ENCODE measurements around the gene ACSM5.
"Not testable (repeated sequence)": the region's sequence is repeated elsewhere in the genome, so short reads cannot be mapped to it uniquely, and the experiment has no call there.

ACSM5 gene

GRCh38 chr16:20451364-20451763, 42.0 kb downstream of the ACSM5 start, which contains the start of gene ACSM2A:
TSS of gene ACSM2A (plus strand) at chr16:20451521. CDS start at chr16:20460115, 8,594 bp downstream.
- DNase-seq (ENCODE audit: low spot score in 2 of 2); H3K4me3 Mint-ChIP-seq; ATAC-seq (ENCODE audit: low read depth); H3K27me3 Mint-ChIP-seq; H3K27ac Mint-ChIP-seq; H3K36me3 Mint-ChIP-seq; H3K4me1 Mint-ChIP-seq; H3K9me3 Mint-ChIP-seq: not testable (repeated sequence)

GRCh38 chr16:20453633-20454032, 44.3 kb downstream of the ACSM5 start:
- H3K27me3 Mint-ChIP-seq; H3K27ac Mint-ChIP-seq; H3K9me3 Mint-ChIP-seq; H3K4me3 Mint-ChIP-seq; DNase-seq (ENCODE audit: low spot score in 2 of 2); H3K36me3 Mint-ChIP-seq; H3K4me1 Mint-ChIP-seq; ATAC-seq (ENCODE audit: low read depth): not testable (repeated sequence)

GRCh38 chr16:20459227-20459626, 49.9 kb downstream of the ACSM5 start:
- H3K27ac Mint-ChIP-seq; H3K9me3 Mint-ChIP-seq; H3K4me1 Mint-ChIP-seq; DNase-seq (ENCODE audit: low spot score in 2 of 2); H3K27me3 Mint-ChIP-seq; ATAC-seq (ENCODE audit: low read depth); H3K36me3 Mint-ChIP-seq; H3K4me3 Mint-ChIP-seq: not testable (repeated sequence)

DNA sequence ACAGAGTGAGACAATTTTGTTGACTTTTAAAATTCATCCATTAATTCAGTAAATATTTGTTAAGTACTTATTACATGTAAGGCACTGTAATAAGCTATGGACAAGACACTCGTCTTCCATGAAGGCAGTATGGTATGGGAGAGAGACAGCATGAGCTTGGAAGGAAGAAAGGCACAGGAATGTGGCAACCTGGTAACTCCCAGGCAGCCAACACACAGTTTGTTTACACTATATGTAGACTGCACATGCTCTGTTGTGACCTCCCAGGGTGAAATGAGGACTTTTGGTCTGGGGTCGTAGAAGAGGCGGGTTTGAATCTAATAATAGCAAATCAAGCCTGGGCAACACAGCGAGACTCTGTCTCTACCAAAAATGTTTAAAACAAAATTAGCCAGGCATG, 51.0 kb downstream of the ACSM5 start:
- H3K27me3 Mint-ChIP-seq; H3K27ac Mint-ChIP-seq; ATAC-seq (ENCODE audit: low read depth); H3K4me1 Mint-ChIP-seq; H3K36me3 Mint-ChIP-seq; DNase-seq (ENCODE audit: low spot score in 2 of 2); H3K4me3 Mint-ChIP-seq; H3K9me3 Mint-ChIP-seq: not testable (repeated sequence)

DNA sequence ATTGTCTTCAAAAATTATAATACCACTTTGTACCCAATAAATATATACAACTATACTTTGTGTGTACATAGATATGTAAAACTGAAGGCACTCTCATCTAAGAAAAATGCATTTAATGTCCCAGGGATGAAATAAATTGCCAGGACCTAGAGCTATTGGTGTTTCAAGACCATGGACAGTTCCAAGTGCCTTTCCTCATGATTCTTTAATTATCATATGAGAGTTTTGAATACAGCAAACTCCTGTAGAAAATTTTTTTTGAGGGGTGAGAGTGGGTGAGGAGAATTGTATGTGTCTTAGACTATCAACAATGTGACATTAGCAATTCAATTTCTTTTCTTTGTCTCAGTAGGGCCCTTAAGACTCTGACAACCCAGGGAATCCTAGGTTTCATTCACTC, 59.6 kb downstream of the ACSM5 start:
- H3K4me3 Mint-ChIP-seq; DNase-seq (ENCODE audit: low spot score in 2 of 2); H3K27me3 Mint-ChIP-seq; ATAC-seq (ENCODE audit: low read depth); H3K27ac Mint-ChIP-seq; H3K36me3 Mint-ChIP-seq; H3K4me1 Mint-ChIP-seq: not testable (repeated sequence)
- H3K9me3 Mint-ChIP-seq = peaks cover 10% of the 10 kb centered on the region

GRCh38 chr16:20469930-20470329, 60.6 kb downstream of the ACSM5 start:
- not testable (repeated sequence) for H3K4me1 Mint-ChIP-seq; H3K36me3 Mint-ChIP-seq; DNase-seq (ENCODE audit: low spot score in 2 of 2); H3K27ac Mint-ChIP-seq; ATAC-seq (ENCODE audit: low read depth); H3K9me3 Mint-ChIP-seq; H3K27me3 Mint-ChIP-seq; H3K4me3 Mint-ChIP-seq

DNA sequence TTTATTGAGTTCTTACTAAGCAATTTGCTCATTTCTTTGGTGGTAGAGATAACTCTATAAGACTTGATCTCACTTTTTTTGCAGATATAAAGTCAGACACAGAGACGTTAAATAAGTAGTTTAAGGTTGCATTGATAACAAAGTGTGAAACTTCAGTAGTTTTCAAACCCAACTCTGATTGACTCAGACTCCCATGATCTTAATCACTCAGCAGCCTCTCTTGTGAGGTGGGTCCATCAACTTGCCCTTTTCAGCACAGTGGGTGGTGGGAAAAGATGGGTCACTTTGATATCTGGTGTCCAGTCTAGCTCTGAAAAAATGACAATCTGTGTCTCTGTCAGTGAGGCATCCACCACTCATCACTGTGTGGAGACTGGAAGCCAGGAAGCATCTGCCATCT, 61.4 kb downstream of the ACSM5 start:
- H3K36me3 Mint-ChIP-seq; ATAC-seq (ENCODE audit: low read depth); H3K27ac Mint-ChIP-seq; H3K4me3 Mint-ChIP-seq; H3K4me1 Mint-ChIP-seq; H3K9me3 Mint-ChIP-seq; H3K27me3 Mint-ChIP-seq; DNase-seq (ENCODE audit: low spot score in 2 of 2): not testable (repeated sequence)

DNA sequence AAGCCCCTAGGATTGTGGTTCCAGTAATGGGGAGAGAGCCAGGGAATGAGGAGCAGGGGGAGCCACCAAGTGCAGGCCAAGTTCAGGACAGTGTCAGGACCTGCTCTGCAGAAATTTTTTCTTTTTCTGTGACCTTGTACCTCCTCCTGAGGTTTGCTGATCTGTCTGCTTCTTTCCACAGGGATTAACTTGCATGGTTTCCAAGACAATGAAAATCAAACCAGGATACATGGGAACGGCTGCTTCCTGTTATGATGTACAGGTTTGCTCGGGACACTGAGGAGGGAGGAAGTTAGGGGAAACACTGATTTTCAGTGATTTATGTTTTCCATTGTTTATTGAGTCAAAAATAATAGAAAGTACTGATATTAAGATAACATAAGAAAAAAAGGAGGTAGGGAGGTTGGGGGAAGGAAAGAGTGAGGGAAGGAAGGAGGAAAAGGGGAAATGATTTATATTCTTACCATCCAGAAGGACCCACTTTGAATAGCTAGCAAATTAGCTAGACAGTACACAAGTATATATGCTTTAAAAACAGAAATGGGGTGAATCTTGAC, 67.9 kb downstream of the ACSM5 start:
- H3K9me3 Mint-ChIP-seq; H3K27ac Mint-ChIP-seq; DNase-seq (ENCODE audit: low spot score in 2 of 2); H3K27me3 Mint-ChIP-seq; H3K4me1 Mint-ChIP-seq; ATAC-seq (ENCODE audit: low read depth); H3K4me3 Mint-ChIP-seq; H3K36me3 Mint-ChIP-seq: not testable (repeated sequence)

DNA sequence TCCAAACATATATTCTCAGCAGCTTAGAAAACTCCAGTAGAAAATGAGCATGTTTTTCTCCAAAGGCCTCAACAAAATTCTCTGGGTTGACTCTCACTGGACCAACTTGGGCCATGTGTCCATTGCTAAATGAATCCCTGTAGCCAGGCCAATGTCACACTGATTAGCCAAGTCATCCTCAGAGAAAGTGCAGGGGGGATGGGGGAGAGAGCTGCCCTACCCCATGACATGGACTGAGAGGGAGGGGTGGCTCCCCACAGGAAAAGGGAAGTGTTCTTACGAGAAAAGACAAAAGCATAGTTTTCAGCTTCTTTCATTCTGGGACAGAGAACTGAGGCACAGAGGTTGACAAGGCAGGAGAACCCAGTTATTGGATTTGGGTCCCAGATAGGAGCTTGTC, 74.7 kb downstream of the ACSM5 start:
- H3K4me3 Mint-ChIP-seq; H3K27me3 Mint-ChIP-seq; ATAC-seq (ENCODE audit: low read depth); H3K4me1 Mint-ChIP-seq; H3K36me3 Mint-ChIP-seq; DNase-seq (ENCODE audit: low spot score in 2 of 2); H3K27ac Mint-ChIP-seq; H3K9me3 Mint-ChIP-seq: not testable (repeated sequence)

DNA sequence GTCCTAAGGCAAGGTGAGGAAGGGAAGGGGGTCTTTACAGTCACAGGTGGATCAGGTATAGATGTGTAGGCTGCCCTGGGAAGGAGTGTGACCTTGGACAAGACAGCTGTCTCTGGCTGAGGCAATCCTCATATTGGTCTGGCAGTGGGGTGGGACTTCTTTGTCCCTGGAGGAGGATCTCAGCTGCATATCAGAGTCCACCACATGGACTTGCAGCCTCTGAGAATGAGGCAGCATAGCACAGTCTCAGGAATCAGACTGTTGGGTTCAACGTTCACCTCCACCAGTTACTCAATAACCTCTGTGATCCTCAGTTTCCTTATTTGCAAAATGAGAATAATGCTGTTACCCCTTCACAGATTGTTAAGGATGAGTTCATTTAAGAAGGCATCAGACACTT, 75.4 kb downstream of the ACSM5 start:
- no peak for DNase-seq (ENCODE audit: low spot score in 2 of 2)
- Mint-ChIP-seq H3K4me1 (no peaks in the 10 kb centered on the region), H3K27me3 (peaks cover 9% of the 10 kb centered on the region), H3K4me3 (no peak overlapping the region), H3K9me3 (peaks cover 1% of the 10 kb centered on the region), H3K27ac (no peak overlapping the region), H3K36me3 (no peaks in the 10 kb centered on the region)
- ATAC-seq (ENCODE audit: low read depth) = no peak

- no peak overlapping the region for H3K4me3 Mint-ChIP-seq
- H3K27ac Mint-ChIP-seq = no peak overlapping the region
- no peaks in the 10 kb centered on the region for H3K4me1 Mint-ChIP-seq
- no peaks in the 10 kb centered on the region for H3K36me3 Mint-ChIP-seq
- H3K27me3 Mint-ChIP-seq = peaks cover 9% of the 10 kb centered on the region
- ATAC-seq (ENCODE audit: low read depth) (no peak), DNase-seq (ENCODE audit: low spot score in 2 of 2) (no peak)
- peaks cover 1% of the 10 kb centered on the region for H3K9me3 Mint-ChIP-seq
Measured at GRCh38 chr16:20485408-20485807, 76.1 kb downstream of the ACSM5 start.
